IPS-18a (cell line): ENCODE results near the gene KCNE1.
"Not testable (repeated sequence)": the region's sequence is repeated elsewhere in the genome, so short reads cannot be mapped to it uniquely, and the experiment has no call there.

ENCODE experiments used
- H3K27ac ChIP-seq: one replicate; pipeline ENCODE4 v1.5.1; 2013; ENCODE audit warnings: low read length
- H3K27me3 ChIP-seq: one replicate; pipeline ENCODE4 v1.6.1; 2013; ENCODE audit warnings: mild to moderate bottlenecking, low read length; ENCODE audit not compliant: control insufficient read depth, insufficient read depth
- H3K36me3 ChIP-seq: one replicate; pipeline ENCODE4 v1.6.1; 2013; ENCODE audit warnings: low read depth, low read length; ENCODE audit not compliant: control insufficient read depth
- H3K4me1 ChIP-seq: one replicate; pipeline ENCODE4 v1.6.1; 2013; ENCODE audit warnings: low read depth, low read length; ENCODE audit not compliant: control insufficient read depth
- H3K4me3 ChIP-seq: one replicate; pipeline ENCODE4 v1.5.1; 2013; ENCODE audit warnings: low read length
- H3K9ac ChIP-seq: one replicate; pipeline ENCODE4 v1.6.1; 2013; ENCODE audit warnings: mild to moderate bottlenecking, low read length, moderate library complexity
- H3K9me3 ChIP-seq: one replicate; pipeline ENCODE4 v1.6.1; 2013; ENCODE audit warnings: low read depth, low read length; ENCODE audit not compliant: control insufficient read depth

Gene KCNE1

GRCh38 chr21:34509151-34509550 is 2.9 kb downstream of the KCNE1 start:
- H3K27me3 ChIP-seq = no peaks in the 10 kb centered on the region
- H3K27ac ChIP-seq = no peak overlapping the region
- no peaks in the 10 kb centered on the region for H3K4me1 ChIP-seq
- no peak overlapping the region for H3K9ac ChIP-seq
- H3K36me3 ChIP-seq = no peaks in the 10 kb centered on the region
- no peaks in the 10 kb centered on the region for H3K9me3 ChIP-seq
- no peak overlapping the region for H3K4me3 ChIP-seq

GRCh38 chr21:34504595-34504994 is 7.4 kb downstream of the KCNE1 start:
- Histone ChIP-seq H3K9ac (no peak overlapping the region), H3K27me3 (no peaks in the 10 kb centered on the region), H3K9me3 (no peaks in the 10 kb centered on the region), H3K4me1 (no peaks in the 10 kb centered on the region), H3K4me3 (no peak overlapping the region), H3K27ac (no peak overlapping the region), H3K36me3 (no peaks in the 10 kb centered on the region)

DNA sequence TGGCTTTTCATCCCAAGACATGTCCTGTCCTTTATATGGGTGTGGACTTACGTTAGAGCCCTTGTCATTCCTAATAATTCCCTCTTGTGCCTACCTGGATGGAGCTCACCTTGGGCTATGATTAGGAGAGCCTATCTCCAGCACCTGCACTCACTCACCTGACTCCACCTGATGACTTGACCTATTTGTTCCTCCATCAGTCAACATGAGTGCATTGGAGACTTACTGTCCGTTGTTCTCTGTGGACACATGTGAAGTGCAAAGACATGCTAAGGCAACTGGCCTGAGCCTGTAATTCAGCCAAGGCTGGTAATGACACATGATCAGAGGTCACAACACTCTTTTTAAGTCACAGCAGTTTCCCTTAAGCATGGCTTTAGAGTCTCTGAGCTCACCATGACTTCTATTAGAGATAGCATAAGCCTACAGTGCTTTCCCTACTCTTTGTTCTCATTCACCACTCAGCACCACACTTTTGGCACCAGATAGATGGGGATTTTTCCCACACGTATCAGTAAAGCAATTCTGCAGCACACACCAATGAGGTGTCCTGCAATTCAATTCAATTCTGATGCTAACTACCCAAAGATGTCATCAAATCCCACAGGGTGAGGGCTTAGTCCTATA is 9.4 kb downstream of the KCNE1 start:
- no peak overlapping the region for H3K4me3 ChIP-seq
- no peak overlapping the region for H3K27ac ChIP-seq
- H3K27me3 ChIP-seq = no peaks in the 10 kb centered on the region

DNA sequence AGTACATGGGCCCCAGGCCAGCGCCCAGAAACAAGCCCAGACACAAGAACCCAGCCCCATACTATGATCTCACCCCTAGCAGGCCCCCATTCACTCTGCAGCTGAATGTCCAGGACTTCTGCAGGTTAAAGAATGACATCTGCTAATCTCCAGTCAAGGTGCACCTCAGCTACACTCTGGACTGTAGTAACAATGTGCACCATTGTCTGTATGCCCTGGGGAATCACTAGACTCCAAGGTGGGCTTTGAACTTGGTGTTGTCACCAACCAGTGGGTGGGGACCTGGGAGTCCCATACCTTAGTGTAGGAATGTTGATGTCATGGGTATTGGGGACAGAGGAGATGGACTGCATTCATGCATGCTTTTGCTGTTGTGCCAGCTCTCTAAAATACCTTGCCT is 10.3 kb downstream of the KCNE1 start:
- Histone ChIP-seq H3K36me3 (no peaks in the 10 kb centered on the region), H3K4me3 (no peak overlapping the region), H3K9ac (no peak overlapping the region), H3K9me3 (no peaks in the 10 kb centered on the region), H3K27me3 (no peaks in the 10 kb centered on the region), H3K27ac (no peak overlapping the region), H3K4me1 (no peaks in the 10 kb centered on the region)

More for the DNA sequence above, 9.4 kb downstream of the KCNE1 start:
- Histone ChIP-seq H3K9me3 (no peaks in the 10 kb centered on the region), H3K36me3 (no peaks in the 10 kb centered on the region), H3K4me1 (no peaks in the 10 kb centered on the region), H3K9ac (no peak overlapping the region)

DNA sequence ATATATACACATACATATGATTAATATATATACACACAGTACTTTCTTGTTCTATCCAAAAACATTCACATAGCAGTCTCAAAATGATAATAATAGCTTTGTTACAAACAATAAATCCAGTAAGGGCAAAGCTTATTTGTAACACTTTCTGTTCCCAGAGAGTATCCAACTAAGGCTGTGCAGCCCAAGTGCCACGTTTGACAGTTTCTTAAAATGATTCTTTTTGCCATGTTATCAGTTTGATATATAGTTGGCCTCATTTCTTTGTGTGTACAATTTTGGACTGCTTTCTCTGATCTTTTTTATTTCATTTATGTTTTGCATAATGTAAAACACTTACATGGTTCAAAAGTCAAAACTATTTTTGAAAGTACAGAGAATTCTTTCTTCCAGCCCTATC is 11.8 kb downstream of the KCNE1 start:
- no peaks in the 10 kb centered on the region for H3K36me3 ChIP-seq
- H3K9me3 ChIP-seq = no peaks in the 10 kb centered on the region

GRCh38 chr21:34499116-34499515 is 12.9 kb downstream of the KCNE1 start:
- H3K9me3 ChIP-seq = no peaks in the 10 kb centered on the region
- no peak overlapping the region for H3K4me3 ChIP-seq
- H3K27ac ChIP-seq = no peak overlapping the region
- no peaks in the 10 kb centered on the region for H3K27me3 ChIP-seq
- no peaks in the 10 kb centered on the region for H3K4me1 ChIP-seq
- no peaks in the 10 kb centered on the region for H3K36me3 ChIP-seq
- no peak overlapping the region for H3K9ac ChIP-seq

More for the DNA sequence above, 11.8 kb downstream of the KCNE1 start:
- Histone ChIP-seq H3K9ac (no peak overlapping the region), H3K27me3 (no peaks in the 10 kb centered on the region), H3K4me1 (no peaks in the 10 kb centered on the region), H3K4me3 (no peak overlapping the region), H3K27ac (no peak overlapping the region)

DNA sequence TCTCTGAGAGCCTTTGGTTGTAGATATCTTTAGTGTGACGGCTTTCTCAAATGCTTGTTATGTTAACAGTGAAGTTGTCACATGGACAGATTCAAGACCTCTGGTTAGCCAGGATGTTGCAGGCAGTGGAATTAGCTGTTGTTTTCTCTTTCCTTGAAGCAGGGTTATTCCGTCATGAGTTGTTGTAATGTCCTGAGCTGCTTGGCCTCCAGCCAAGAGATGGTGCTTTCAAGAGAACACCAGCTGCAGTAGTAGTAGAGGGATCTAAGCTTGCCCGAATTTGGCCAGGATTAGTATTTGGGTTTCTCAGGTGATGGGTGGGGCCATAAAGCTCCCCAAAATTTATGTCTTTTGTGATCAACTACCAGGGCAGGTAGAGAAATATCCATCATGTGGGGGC is 13.4 kb downstream of the KCNE1 start:
- no peak overlapping the region for H3K9ac ChIP-seq
- no peak overlapping the region for H3K4me3 ChIP-seq
- H3K27ac ChIP-seq = no peak overlapping the region
- no peaks in the 10 kb centered on the region for H3K9me3 ChIP-seq
- no peaks in the 10 kb centered on the region for H3K27me3 ChIP-seq
- H3K4me1 ChIP-seq = no peaks in the 10 kb centered on the region
- H3K36me3 ChIP-seq = no peaks in the 10 kb centered on the region

GRCh38 chr21:34483854-34484253 is 28.2 kb downstream of the KCNE1 start:
- H3K4me3 ChIP-seq, H3K36me3 ChIP-seq, H3K4me1 ChIP-seq, H3K27me3 ChIP-seq, H3K9ac ChIP-seq, H3K27ac ChIP-seq, H3K9me3 ChIP-seq: not testable (repeated sequence)

- H3K9me3 ChIP-seq, H3K27me3 ChIP-seq, H3K4me1 ChIP-seq, H3K36me3 ChIP-seq, H3K27ac ChIP-seq, H3K9ac ChIP-seq, H3K4me3 ChIP-seq: not testable (repeated sequence)
These were observed 28.6 kb downstream of the KCNE1 start for GRCh38 chr21:34483435-34483834.

GRCh38 chr21:34467333-34467732 is 44.7 kb downstream of the KCNE1 start:
- H3K36me3 ChIP-seq, H3K27ac ChIP-seq, H3K4me1 ChIP-seq, H3K9me3 ChIP-seq, H3K4me3 ChIP-seq, H3K27me3 ChIP-seq, H3K9ac ChIP-seq: not testable (repeated sequence)

- H3K9me3 ChIP-seq, H3K27ac ChIP-seq, H3K9ac ChIP-seq, H3K4me3 ChIP-seq, H3K4me1 ChIP-seq, H3K36me3 ChIP-seq, H3K27me3 ChIP-seq: not testable (repeated sequence)
These were observed 52.6 kb downstream of the KCNE1 start for GRCh38 chr21:34459426-34459825.

GRCh38 chr21:34458266-34458665 is 53.7 kb downstream of the KCNE1 start:
- H3K27ac ChIP-seq, H3K4me3 ChIP-seq, H3K9ac ChIP-seq, H3K9me3 ChIP-seq, H3K36me3 ChIP-seq, H3K4me1 ChIP-seq, H3K27me3 ChIP-seq: not testable (repeated sequence)
